ENCODE results near the gene DMRTB1.

Gene DMRTB1

GRCh38 chr1:53485478-53486394, 26.5 kb downstream of the DMRTB1 start:
- peak; percentile 77 for DNase-seq (ENCODE audit: low spot score)

DNA sequence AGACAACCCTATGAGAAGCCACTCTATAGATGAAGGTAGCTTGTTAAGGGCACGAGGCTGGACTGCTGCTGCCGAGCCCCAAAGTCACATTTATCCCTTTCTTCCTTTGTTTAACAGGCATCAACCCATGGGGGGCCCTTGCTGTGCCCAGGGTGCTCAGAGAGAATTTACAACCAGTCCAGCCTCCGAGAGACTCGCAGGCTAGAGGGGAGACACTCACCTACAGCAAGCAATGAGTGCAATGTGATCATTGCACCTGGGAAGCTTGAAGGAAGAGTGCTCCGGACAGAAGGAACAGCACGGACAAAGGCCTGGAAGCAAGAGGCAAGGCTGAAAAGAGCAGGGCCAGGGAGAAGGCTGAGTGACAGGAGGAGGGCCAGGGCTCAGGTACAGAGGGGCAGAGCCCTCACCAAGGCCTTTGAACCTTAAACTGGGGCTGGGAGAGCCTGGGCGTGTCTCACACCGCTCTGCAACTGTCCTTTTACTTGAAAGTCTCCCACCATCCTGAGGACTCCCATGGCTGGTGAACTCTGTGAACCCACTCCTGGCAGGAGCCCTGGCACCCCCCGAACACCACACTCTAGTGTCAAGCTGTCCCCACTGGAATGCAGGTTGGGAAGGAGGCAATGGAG, 27.3 kb downstream of the DMRTB1 start:
- no peak for DNase-seq (ENCODE audit: low spot score)

DNA sequence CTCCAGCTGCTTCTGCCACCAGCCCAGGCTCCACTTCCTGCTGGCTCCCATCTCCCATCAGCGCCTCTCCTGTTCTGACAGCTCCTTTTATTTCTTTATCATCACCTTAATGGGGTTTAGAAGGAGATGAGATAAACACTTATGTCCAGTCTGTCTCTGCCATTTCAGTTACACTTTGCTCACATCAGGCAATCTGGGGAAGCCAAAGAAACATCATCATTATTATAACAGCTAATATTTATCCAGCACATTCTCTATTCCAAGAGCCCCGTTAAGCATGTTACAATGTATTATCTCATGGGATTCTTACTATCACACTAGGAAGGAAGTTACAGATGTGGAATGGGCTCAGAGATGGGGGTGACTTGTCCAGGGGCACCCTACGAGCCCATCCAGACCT, 31.2 kb downstream of the DMRTB1 start:
- DNase-seq (ENCODE audit: low spot score) = no peak

DNA sequence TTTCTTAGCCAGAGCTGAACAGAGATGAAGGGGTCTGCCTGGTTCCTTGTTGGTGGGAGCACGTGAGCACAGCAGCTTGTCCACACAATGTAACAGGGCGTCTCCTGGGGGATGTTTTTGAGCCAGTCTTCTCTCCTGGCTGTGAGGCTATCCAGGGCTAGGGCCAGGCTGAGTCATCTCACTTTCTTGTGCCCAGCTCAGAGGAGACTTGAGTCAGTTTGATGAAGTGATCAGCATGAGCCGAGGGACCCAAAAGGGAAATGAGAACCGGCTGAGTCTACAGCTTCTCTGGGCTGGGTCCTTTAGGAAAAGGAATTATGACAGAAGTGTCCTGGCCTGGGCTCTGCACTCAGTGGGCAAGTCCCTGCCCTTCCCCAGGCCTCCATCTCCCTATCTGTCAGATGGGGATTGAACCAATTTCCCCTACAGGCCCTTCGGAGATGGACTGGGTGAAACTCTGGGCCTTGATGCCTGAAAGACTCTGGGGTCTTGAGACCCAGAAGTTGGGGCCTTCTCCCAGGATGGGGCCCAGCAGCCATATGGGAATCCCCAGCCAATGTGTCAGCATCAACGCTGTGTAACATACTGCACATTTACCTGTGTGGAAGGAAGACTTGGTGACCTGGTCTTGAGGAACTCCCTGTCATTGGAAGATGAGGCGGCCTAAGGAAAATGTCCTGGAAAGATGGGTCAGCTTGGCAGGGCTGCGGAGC, 36.6 kb downstream of the DMRTB1 start:
- no peak for DNase-seq (ENCODE audit: low spot score)

DNA sequence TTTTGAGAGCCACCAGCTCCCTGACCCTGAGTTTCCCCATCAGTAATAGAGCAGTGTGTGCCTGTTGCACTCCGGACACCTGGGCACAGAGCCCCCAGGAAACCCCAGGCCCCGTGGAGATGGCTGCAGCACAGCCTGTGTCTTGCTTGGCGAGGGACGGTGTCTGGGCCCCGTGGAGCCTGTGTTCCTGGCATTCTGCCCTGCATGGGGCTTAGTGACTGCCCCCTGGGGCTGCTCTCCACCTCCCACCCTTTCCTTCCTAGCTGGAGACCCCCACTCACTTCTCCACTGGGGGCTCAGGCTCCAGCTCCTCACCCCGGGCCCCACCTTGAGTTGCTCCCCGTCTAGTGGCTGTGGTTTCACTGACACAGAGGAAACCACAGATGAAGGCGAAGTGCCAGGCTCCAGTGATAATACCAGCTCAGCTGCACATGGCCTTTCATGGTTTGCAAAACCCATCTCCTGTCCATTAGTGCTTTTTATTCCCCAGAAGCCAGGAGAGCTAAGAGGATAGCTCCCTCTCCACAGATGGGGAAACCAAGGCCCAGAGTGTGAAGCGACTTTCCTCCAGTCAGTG, 39.4 kb downstream of the DMRTB1 start:
- DNase-seq (ENCODE audit: low spot score) = no peak

DNA sequence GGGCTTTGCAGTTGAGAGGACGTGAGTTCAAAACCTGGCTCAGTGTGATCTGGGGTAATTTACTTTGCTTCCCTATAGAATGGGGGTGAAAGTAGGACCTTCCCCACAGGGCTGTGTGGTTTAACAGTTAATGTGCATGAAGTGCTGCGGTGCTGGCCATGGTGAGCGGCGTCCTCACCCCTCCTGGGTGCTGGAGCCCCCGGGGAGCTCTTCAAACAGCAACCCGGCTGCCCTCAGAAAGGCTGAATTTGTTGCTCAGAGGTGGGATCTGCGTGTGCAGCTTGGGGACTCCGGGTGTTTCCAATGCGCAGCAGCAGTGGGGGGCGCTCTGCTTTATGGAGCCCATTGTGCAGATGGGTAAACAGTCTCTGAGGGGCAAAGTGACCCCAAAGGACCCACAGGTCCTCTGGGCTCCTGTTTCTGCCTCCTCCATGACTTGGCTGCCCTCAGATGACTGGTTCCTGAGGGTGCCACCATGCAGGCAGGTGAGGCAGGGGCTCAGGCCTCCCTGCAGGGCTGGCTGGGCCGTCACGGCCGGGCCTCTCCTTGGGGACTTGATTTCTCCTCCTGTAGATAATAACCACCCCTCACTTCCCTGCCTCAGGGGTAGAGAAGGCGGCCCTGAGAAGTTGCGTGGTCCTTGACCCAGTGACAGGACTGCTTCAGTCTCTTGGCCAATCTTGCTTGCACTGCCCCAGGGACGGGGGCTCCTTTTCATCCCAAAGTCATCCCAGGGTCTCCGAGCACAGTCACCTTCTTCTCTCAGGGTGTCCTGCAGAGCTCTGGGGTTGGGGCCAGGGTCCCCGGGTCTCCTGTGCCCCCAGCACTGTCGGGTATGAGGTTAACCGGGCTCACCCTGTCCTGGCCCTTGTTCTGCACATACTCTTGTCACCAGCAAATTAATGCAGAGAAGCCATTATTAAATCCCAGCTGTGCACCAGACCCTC, 40.3 kb downstream of the DMRTB1 start:
- no peak for DNase-seq (ENCODE audit: low spot score)

GRCh38 chr1:53500204-53501064, 41.2 kb downstream of the DMRTB1 start:
- no peak for DNase-seq (ENCODE audit: low spot score)

GRCh38 chr1:53501065-53502005, 42.1 kb downstream of the DMRTB1 start:
- no peak for DNase-seq (ENCODE audit: low spot score)

GRCh38 chr1:53502641-53503432, 43.6 kb downstream of the DMRTB1 start:
- no peak for DNase-seq (ENCODE audit: low spot score)

DNA sequence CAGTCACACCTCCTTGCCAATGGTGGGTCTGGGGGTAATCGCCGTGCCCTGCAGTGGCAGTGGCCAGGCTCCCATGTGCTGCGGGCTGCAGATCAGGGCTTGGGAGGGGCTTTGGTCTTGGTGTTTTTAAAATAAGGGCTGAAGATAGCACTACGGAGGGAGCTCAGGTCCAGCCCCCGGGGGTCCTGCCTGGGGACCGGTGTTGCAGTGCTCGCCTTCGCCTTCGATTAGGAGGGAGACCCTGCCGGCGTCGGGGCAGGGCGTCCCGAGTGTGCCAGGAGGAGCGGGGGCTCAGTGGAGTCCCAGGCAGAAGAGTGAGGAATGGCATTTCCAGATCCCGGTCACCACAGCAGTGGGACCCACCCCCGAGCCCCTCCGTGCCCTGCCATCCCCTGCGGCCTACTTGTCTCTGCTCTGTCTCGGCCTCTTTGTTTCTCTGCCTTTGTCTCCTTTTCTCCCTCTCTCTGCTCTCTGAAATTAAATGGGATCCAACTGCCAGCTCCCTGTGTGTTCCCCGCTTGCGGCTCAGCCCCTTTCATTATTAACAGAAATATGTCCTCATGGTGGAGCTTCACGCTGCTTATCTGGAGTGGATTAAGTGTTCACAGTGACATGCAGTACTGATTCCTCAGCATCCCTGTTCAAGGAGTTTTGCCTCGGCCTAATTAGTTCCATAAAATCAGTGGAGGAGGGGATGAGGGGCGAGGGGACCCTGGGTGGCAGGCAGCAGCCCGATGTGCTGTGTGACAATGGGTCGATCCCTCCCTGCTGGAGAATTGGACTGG, 44.4 kb downstream of the DMRTB1 start:
- no peak for DNase-seq (ENCODE audit: low spot score)

GRCh38 chr1:53504901-53505300, 45.7 kb downstream of the DMRTB1 start:
- DNase-seq (ENCODE audit: low spot score) = no peak

DNA sequence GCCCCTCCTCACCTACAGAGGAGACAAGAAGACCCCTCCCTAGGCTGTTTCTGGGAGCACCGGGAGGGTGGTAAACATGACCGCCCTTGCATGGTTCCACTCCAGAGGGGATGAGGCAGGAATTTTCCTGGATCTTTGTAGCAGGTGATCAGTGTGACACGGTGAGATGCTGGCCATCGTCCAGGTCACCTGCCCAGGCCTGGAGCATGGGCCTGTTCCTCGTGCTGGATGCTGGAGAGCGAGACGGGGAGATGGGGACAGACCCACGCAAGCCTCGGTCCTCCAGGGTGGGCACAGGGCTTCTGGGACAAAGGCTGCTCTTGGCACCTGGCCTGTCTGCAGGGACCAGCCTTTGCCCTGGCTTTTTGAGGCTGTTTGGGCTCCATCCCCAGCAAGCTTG, 46.2 kb downstream of the DMRTB1 start:
- no peak for DNase-seq (ENCODE audit: low spot score)

DNA sequence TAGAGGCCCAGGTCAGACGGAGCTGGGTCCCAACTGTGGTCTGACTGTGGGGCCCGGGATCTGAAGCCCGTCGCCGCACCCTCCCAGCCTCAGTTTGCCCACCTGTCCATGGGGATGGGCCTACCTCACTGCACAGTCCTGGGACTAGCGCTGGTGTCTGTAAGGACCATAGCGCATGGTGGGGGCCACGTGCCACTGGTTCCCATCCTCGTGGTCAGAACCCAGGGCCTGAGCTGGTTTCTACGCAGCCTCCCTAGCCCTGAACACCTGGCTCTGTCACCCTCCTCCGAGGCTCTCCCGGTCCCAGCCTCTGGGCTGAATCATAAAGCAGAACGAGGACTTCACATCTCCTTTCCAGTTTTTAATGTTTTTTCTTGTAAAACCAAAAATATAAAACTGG, 46.7 kb downstream of the DMRTB1 start:
- DNase-seq (ENCODE audit: low spot score) = no peak

- DNase-seq (ENCODE audit: low spot score) = no peak
These were observed 47.3 kb downstream of the DMRTB1 start for GRCh38 chr1:53506355-53507050.

DNA sequence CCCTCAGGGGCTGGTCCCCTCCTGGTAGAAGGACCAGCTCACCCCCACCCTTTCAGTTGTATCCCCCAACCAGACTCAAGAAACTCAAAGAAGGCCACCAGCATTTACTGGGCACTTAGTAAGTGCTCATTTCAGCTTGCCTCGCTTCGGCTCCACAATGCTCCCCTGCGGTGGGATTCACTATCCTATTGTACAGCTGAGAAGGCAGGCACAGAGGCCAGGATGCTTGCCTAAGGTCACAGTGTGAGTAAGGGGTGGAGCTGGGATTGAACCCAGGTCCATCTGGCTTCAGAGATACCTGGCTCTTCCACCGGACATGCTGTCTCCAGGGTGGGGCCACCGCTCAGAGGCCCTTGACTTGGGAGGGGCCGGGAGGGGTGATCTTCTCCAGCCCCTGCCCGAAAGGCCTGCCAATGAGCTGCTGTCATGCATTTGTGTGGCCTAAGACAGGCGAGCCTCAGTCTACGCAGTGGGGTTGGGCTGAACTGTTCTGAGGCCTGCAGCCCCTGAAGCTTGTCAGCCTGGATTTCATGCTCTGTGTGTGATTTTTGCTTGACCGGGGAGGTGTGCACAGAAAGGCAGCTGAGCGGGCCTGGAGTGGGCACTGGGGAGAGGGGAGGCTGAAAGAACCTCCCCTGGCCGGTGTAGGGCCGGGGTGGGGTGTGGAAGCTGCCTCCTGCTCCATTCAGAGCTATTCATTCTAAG, 48.1 kb downstream of the DMRTB1 start:
- no peak for DNase-seq (ENCODE audit: low spot score)
